Measurements from ENCODE around the gene LRMDA.

Gene LRMDA

DNA sequence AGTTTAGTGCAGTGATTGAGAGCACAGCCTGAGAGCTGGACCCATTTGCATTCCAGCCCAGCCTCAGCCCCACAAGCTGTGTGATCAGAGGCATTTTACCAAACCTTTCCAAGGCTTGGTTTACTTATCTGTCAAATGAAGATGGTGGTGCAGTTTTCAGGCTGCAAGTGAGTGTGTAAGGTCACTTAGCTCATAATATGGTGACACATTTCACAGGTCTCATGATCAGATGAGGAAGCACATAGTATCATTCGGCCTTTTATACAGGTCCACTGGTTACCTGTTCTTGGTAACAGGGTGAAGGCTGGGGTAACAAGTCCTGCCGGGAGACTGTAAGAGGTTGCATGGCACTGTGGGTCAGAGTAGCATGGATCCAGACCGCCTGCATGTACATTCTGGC is 371.7 kb downstream of the LRMDA start:
- TF ChIP-seq, protein P1, sequence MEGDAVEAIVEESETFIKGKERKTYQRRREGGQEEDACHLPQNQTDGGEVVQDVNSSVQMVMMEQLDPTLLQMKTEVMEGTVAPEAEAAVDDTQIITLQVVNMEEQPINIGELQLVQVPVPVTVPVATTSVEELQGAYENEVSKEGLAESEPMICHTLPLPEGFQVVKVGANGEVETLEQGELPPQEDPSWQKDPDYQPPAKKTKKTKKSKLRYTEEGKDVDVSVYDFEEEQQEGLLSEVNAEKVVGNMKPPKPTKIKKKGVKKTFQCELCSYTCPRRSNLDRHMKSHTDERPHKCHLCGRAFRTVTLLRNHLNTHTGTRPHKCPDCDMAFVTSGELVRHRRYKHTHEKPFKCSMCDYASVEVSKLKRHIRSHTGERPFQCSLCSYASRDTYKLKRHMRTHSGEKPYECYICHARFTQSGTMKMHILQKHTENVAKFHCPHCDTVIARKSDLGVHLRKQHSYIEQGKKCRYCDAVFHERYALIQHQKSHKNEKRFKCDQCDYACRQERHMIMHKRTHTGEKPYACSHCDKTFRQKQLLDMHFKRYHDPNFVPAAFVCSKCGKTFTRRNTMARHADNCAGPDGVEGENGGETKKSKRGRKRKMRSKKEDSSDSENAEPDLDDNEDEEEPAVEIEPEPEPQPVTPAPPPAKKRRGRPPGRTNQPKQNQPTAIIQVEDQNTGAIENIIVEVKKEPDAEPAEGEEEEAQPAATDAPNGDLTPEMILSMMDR (IDR thresholded peaks at IDR 0.05; ENCODE audit: low read depth, low read length) = no peak
- DNase-seq = no peak
- Histone ChIP-seq H3K9me3 (ENCODE audit: severe bottlenecking) (no peaks in the 10 kb centered on the region), H3K4me3 (ENCODE audit: low read depth, low read length) (no peak overlapping the region), H3K36me3 (no peaks in the 10 kb centered on the region), H3K27ac (no peak overlapping the region), H3K27me3 (ENCODE audit: insufficient read depth, low read depth, severe bottlenecking) (no peaks in the 10 kb centered on the region)

DNA sequence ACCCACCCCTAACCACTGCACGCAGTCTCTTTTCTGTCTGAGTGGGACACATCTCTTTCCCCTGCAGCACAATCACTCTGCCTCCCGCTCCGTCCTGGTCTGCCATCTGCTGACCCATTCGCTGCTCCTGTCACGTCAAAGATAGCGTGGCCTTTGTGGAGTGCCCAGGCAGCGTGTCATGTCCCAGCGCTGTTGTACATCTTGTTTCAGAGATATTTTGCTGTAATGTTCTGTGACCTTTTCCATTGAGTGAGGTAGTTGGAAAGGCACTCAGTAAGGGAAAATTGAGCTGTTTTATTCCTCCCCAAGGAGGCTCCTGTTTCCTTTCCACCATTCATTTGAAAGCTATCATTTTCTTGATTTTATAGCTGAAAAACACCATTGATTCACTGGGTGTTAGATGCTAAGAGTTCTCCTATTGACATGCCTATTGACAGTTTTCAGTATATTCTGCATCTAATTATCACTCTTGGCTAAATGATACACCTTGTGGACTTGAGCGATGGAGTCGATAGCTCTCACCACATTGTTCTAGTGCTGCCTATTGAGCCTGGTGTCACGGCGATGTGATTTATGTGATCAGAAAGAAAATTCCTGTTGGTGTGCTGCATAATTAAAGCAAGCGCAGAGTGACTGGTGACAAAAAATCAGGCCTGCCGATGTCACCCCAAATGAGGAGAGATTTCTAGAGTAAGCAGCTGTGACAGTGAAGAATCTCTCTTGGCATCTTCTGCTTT is 372.6 kb downstream of the LRMDA start:
- Histone ChIP-seq H3K27ac (no peak overlapping the region), H3K36me3 (no peaks in the 10 kb centered on the region), H3K9me3 (ENCODE audit: severe bottlenecking) (no peaks in the 10 kb centered on the region), H3K4me3 (ENCODE audit: low read depth, low read length) (no peak overlapping the region), H3K27me3 (ENCODE audit: insufficient read depth, low read depth, severe bottlenecking) (no peaks in the 10 kb centered on the region)
- TF ChIP-seq, protein P1 (IDR thresholded peaks at IDR 0.05; ENCODE audit: low read depth, low read length) = no peak
- DNase-seq = no peak

DNA sequence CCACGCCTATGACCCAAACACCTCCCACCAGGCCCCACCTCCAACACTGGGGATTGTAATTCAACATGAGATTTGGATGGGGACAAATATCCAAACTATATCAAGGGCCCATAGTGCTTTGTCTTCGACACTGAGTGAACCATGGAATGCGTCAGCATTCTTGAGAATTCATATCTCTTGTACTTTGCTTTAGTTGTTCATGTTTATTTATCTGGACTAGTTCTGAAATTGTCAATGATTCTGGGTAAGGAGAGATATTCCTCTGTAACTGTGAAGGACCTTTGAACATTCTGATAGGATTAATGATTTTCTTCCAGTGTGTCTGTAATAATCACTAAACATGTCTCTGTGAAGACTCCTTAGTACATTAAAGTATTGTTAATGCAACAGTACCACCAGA is 374.8 kb downstream of the LRMDA start:
- Histone ChIP-seq H3K27me3 (ENCODE audit: insufficient read depth, low read depth, severe bottlenecking) (no peaks in the 10 kb centered on the region), H3K36me3 (no peaks in the 10 kb centered on the region), H3K9me3 (ENCODE audit: severe bottlenecking) (no peaks in the 10 kb centered on the region), H3K27ac (no peak overlapping the region), H3K4me3 (ENCODE audit: low read depth, low read length) (no peak overlapping the region)
- no peak for DNase-seq
- TF ChIP-seq, protein P1 (IDR thresholded peaks at IDR 0.05; ENCODE audit: low read depth, low read length) = no peak

DNA sequence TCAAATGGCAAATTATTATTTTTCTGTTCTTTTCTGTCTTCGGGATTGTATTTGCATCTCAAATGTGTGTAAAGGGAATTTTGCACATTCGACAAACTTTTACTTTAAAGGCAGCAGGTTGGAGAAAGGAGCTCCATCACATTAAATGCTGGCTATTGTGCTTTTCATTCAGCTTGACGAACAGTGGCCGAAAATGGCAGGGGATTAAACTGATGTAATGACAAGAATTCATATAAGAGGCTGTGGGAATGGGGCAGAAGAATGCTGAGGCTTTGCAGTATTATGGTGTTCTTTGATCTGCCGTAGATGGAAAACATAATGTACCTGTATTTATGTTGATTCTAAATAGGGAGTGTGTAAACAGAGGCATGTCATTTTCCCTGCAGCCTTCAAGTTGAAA is 376.0 kb downstream of the LRMDA start:
- TF ChIP-seq, protein P1 (IDR thresholded peaks at IDR 0.05; ENCODE audit: low read depth, low read length) = no peak
- H3K27me3 ChIP-seq (ENCODE audit: insufficient read depth, low read depth, severe bottlenecking) = no peaks in the 10 kb centered on the region
- H3K4me3 ChIP-seq (ENCODE audit: low read depth, low read length) = no peak overlapping the region
- H3K9me3 ChIP-seq (ENCODE audit: severe bottlenecking) = no peaks in the 10 kb centered on the region
- no peak overlapping the region for H3K27ac ChIP-seq
- no peaks in the 10 kb centered on the region for H3K36me3 ChIP-seq
- no peak for DNase-seq

DNA sequence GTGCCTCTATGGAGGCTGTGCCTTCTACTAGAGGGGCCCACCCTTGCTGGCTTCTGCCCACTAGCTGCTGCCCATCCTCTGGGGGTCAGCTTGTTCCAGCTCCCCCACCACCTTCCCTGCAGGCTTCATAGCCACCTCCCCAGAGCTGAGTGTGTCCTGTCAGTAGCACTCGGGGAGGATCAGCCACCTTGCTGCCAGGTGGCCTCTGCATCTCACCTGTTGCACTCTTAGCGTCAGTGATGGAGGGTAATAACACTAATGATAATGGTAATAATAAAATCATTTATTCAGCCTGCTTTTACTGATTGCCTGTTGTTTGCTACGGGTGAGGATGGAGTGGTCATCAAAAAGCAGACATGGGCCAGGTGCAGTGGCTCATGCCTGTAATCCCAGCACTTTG is 377.6 kb downstream of the LRMDA start:
- no peak overlapping the region for H3K27ac ChIP-seq
- TF ChIP-seq, protein P1 (IDR thresholded peaks at IDR 0.05; ENCODE audit: low read depth, low read length) = no peak
- H3K9me3 ChIP-seq (ENCODE audit: severe bottlenecking) = no peaks in the 10 kb centered on the region
- H3K4me3 ChIP-seq (ENCODE audit: low read depth, low read length) = no peak overlapping the region
- no peak for DNase-seq
- H3K27me3 ChIP-seq (ENCODE audit: insufficient read depth, low read depth, severe bottlenecking) = no peaks in the 10 kb centered on the region
- H3K36me3 ChIP-seq = no peaks in the 10 kb centered on the region

DNA sequence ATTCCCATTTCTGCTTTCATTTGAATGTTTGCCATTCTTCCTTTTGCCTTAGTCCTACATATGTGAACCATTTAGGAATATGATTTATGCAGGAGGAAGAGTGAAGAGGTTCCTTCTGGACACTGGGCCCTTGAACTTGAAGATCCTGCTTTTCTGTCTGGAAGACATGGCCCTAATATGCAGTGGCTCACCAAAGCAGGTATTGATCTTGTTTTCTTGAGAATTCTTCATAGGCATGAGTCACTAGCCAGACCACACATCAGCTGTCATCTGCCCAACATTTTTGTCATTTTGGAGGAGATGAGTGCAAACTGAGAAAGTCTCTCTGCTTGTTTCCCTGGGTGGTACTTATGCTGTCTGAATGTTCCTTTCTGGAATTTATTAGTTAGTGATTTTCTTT is 382.6 kb downstream of the LRMDA start:
- H3K9me3 ChIP-seq (ENCODE audit: severe bottlenecking) = no peaks in the 10 kb centered on the region
- H3K27ac ChIP-seq = no peak overlapping the region
- DNase-seq = no peak
- TF ChIP-seq, protein P1 (IDR thresholded peaks at IDR 0.05; ENCODE audit: low read depth, low read length) = no peak
- H3K4me3 ChIP-seq (ENCODE audit: low read depth, low read length) = no peak overlapping the region
- H3K36me3 ChIP-seq = no peaks in the 10 kb centered on the region
- no peaks in the 10 kb centered on the region for H3K27me3 ChIP-seq (ENCODE audit: insufficient read depth, low read depth, severe bottlenecking)

All from WERI-Rb-1 (cell line).